ENCODE results near the gene SLC25A25. TPM values are rescaled to one million over a fixed set of nuclear protein-coding genes. Genes with fewer than 3 reads are reported as not detected.
"Not testable (repeated sequence)": the region's sequence is repeated elsewhere in the genome, so short reads cannot be mapped to it uniquely, and the experiment has no call there.

Gene SLC25A25
- polyA plus RNA-seq, 6 donors from 2014 or later: 1.6 to 15.8 (median 9.0) TPM

DNA sequence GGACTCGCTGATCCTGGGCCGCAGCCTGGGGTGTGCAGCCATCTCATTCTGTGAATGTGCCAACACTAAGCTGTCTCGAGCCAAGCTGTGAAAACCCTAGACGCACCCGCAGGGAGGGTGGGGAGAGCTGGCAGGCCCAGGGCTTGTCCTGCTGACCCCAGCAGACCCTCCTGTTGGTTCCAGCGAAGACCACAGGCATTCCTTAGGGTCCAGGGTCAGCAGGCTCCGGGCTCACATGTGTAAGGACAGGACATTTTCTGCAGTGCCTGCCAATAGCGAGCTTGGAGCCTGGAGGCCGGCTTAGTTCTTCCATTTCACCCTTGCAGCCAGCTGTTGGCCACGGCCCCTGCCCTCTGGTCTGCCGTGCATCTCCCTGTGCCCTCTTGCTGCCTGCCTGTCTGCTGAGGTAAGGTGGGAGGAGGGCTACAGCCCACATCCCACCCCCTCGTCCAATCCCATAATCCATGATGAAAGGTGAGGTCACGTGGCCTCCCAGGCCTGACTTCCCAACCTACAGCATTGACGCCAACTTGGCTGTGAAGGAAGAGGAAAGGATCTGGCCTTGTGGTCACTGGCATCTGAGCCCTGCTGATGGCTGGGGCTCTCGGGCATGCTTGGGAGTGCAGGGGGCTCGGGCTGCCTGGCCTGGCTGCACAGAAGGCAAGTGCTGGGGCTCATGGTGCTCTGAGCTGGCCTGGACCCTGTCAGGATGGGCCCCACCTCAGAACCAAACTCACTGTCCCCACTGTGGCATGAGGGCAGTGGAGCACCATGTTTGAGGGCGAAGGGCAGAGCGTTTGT, 39.6 kb downstream of the SLC25A25 start:
- H3K27ac Mint-ChIP-seq: peak overlapping the region in 2 of 6 donors; percentile 26 to 73
- H3K27me3 Mint-ChIP-seq: no peaks in the 10 kb centered on the region
- peaks cover 4 to 18% (median 9%) of the 10 kb centered on the region in 3 donors for H3K4me1 Mint-ChIP-seq
- no peak for DNase-seq
- no peaks in the 10 kb centered on the region for H3K9me3 Mint-ChIP-seq
- ATAC-seq (ENCODE audit: low read depth in 2 of 2): no peak
- H3K4me3 Mint-ChIP-seq: no peak overlapping the region
- H3K36me3 Mint-ChIP-seq: peaks cover 0 to 27% of the 10 kb centered on the region in 2 donors

- H3K27ac Mint-ChIP-seq: peak overlapping the region in 1 of 6 donors; percentile 73
- peaks cover 3 to 21% of the 10 kb centered on the region in 2 donors for H3K36me3 Mint-ChIP-seq
- DNase-seq: no peak
These were observed 40.4 kb downstream of the SLC25A25 start for GRCh38 chr9:128108269-128109049.

DNA sequence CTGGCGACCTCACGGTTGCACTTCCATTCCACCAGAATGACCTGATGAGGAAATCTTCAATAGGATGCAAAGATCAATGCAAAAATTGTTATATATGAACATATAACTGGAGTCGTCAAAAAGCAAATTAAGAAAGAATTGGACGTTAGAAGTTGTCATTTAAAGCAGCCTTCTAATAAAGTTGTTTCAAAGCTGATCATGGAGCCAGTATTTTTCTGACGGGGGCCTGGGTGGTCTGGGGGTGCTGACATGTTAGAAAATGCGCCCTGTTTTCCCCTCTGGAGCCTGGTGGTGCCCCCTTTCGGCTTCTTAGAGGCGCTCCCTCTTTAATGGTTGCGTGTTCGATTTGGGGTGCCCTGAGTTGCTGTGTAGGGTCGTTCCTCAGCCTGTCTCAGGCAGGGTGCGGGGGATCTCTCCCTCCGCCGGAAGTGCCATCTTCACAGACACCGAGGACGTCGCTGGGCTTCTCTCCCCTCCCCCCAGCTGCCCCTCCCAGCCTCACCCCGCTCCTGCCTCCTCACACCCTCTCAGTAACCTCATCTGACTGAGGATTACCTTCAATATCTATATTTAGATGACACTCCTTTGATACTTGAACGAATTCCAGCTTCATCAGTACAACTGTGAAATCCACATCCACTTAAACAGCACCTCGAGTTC, 41.1 kb downstream of the SLC25A25 start:
- peaks cover 0 to 14% (median 6%) of the 10 kb centered on the region in 3 donors for H3K4me1 Mint-ChIP-seq
- DNase-seq: no peak
- H3K9me3 Mint-ChIP-seq: no peaks in the 10 kb centered on the region
- H3K4me3 Mint-ChIP-seq: no peak overlapping the region
- H3K36me3 Mint-ChIP-seq: peaks cover 6 to 21% of the 10 kb centered on the region in 2 donors
- ATAC-seq (ENCODE audit: low read depth in 2 of 2): no peak
- no peak overlapping the region for H3K27ac Mint-ChIP-seq
- H3K27me3 Mint-ChIP-seq: no peaks in the 10 kb centered on the region

More at GRCh38 chr9:128108269-128109049, 40.4 kb downstream of the SLC25A25 start:
- Mint-ChIP-seq H3K27me3 (no peaks in the 10 kb centered on the region), H3K4me3 (no peak overlapping the region), H3K9me3 (no peaks in the 10 kb centered on the region), H3K4me1 (peaks cover 2 to 11% (median 10%) of the 10 kb centered on the region in 3 donors)
- ATAC-seq (ENCODE audit: low read depth in 2 of 2): no peak

- peaks cover 5 to 39% (median 30%) of the 10 kb centered on the region in 3 donors for H3K4me1 Mint-ChIP-seq
- H3K4me3 Mint-ChIP-seq; DNase-seq; ATAC-seq (ENCODE audit: low read depth in 2 of 2); H3K9me3 Mint-ChIP-seq; H3K27me3 Mint-ChIP-seq: not testable (repeated sequence)
- peaks cover 6 to 16% of the 10 kb centered on the region in 2 donors for H3K36me3 Mint-ChIP-seq
- H3K27ac Mint-ChIP-seq: peak overlapping the region in 4 of 6 donors; percentile 32 to 91 (median 54)
These were observed 43.7 kb downstream of the SLC25A25 start for GRCh38 chr9:128111726-128112125.

GRCh38 chr9:128113526-128114325, 45.7 kb downstream of the SLC25A25 start:
- Mint-ChIP-seq H3K27ac (peak overlapping the region; percentile 64 to 95 (median 86)), H3K4me3 (peak overlapping the region in 3 of 8 donors; percentile 47 to 69 (median 65))

GRCh38 chr9:128114326-128115186, 46.5 kb downstream of the SLC25A25 start:
- H3K27me3 Mint-ChIP-seq: no peaks in the 10 kb centered on the region

More at GRCh38 chr9:128113526-128114325, 45.7 kb downstream of the SLC25A25 start:
- Mint-ChIP-seq H3K9me3 (no peaks in the 10 kb centered on the region), H3K27me3 (no peaks in the 10 kb centered on the region), H3K4me1 (peaks cover 16 to 57% (median 43%) of the 10 kb centered on the region in 3 donors), H3K36me3 (peaks cover 6 to 7% of the 10 kb centered on the region in 2 donors)
- DNase-seq: no peak
- ATAC-seq (ENCODE audit: low read depth in 2 of 2): no peak

GRCh38 chr9:128115187-128116103, 47.4 kb downstream of the SLC25A25 start:
- Mint-ChIP-seq H3K9me3 (no peaks in the 10 kb centered on the region), H3K4me1 (peaks cover 16 to 51% (median 37%) of the 10 kb centered on the region in 3 donors), H3K27ac (peak overlapping the region; percentile 90 to 100 (median 95)), H3K4me3 (peak overlapping the region; percentile 30 to 85 (median 78)), H3K27me3 (no peaks in the 10 kb centered on the region), H3K36me3 (peaks cover 0 to 6% of the 10 kb centered on the region in 2 donors)
- ATAC-seq (ENCODE audit: low read depth in 2 of 2) (peak; percentile 96 to 98), DNase-seq (peak; percentile 83)

More at GRCh38 chr9:128114326-128115186, 46.5 kb downstream of the SLC25A25 start:
- Mint-ChIP-seq H3K27ac (peak overlapping the region in 4 of 6 donors; percentile 77 to 96 (median 90)), H3K4me3 (peak overlapping the region in 3 of 8 donors; percentile 6 to 69 (median 47)), H3K9me3 (no peaks in the 10 kb centered on the region), H3K4me1 (peaks cover 16 to 56% (median 41%) of the 10 kb centered on the region in 3 donors), H3K36me3 (peaks cover 4 to 6% of the 10 kb centered on the region in 2 donors)
- ATAC-seq (ENCODE audit: low read depth in 2 of 2): no peak
- DNase-seq: no peak

DNA sequence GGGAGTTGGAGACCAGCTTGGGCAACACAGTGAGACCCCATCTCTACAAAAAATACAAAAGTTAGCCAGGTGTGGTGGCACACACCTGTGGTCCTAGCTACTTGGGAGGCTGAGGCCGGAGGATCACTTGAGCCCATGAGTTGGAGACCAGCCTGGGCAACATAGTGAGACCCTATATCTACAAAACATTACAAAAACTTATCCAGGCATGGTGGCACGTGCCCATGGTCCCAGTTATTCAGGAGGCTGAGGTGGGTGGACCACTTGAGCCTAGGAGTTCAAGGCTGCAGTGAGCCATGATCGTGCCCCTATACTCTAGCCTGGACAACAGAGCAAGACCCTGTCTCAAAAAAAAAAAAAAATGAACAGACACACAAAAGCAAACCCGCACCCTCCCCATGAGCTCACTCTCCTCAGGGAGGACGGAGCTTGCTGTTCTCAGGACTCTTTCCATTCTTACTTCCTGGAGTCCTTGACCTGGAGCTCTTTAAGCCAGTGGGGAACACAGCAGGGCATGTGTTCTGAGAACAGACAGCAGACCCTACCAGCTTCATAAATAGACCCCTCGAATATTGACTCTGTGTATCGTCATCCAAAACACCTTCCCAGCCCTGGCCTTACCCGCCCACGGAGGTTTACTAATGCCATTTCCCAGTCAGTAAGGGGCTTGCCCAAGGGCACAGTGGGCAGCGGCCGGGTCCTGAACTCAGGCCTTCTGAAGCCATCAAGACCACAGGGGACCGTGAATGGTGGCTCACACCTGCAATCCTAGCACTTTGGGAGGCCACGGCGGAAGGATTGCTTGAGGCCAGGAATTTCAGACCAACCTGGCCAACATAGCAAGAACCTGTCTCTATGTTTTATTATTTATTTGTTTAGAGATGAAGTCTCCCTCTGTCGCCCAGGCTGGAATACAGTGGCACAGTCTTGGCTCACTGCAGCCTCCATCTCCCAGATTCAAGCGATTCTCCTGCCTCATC, 48.4 kb downstream of the SLC25A25 start:
- no peak for ATAC-seq (ENCODE audit: low read depth in 2 of 2)
- H3K27me3 Mint-ChIP-seq: no peaks in the 10 kb centered on the region
- DNase-seq: no peak
- no peaks in the 10 kb centered on the region for H3K9me3 Mint-ChIP-seq
- peaks cover 0 to 6% of the 10 kb centered on the region in 2 donors for H3K36me3 Mint-ChIP-seq
- H3K4me3 Mint-ChIP-seq: peak overlapping the region; percentile 30 to 85 (median 78)
- H3K4me1 Mint-ChIP-seq: peaks cover 16 to 48% (median 37%) of the 10 kb centered on the region in 3 donors
- peak overlapping the region; percentile 90 to 100 (median 95) for H3K27ac Mint-ChIP-seq

DNA sequence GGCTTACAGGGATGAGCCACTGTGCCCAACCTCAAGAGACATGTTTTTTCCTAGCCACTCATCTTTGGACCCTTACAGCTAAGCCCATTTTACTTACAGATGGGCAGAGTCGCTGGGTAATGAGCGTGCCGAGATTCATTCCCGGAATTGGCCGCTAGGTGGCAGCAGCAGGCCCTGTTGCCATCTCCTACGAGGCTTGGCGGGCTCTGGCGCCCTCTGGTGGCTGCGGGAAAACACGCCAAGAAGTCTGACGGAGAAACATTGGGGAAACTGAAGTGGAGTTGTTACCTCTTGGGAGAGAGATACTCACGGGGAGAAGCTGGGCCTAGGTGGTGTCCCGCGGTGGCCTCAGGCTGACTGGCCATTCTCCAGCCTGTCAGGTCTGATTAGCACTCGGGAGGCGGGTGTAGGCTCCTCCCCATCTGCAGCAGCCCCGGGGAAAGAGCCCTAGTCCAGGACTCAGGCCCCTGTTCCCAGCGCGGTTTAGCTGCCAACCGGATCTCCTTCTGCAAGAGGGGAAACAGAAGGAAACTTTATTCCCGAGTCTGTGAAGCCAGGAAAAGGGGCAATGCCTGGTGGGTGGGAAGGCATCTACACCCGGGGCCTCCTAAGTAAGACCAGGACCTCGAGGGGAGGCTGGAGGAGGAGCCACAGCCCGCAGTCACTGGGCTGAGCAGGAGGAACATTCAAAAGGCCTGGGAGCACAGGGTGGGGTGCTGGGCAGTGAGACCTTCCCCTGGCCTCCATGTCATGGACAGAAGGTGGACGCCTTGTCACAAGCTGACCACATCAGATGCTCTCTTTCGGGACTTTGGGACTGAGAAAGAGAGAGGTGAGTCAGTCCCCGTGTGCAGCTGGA, 49.8 kb downstream of the SLC25A25 start:
- Mint-ChIP-seq H3K9me3 (no peaks in the 10 kb centered on the region), H3K4me3 (peak overlapping the region in 3 of 8 donors; percentile 50 to 60 (median 58)), H3K36me3 (peaks cover 0 to 6% of the 10 kb centered on the region in 2 donors), H3K27me3 (no peaks in the 10 kb centered on the region), H3K27ac (peak overlapping the region; percentile 38 to 95 (median 74)), H3K4me1 (peaks cover 16 to 48% (median 37%) of the 10 kb centered on the region in 3 donors)
- ATAC-seq (ENCODE audit: low read depth in 2 of 2): peak; percentile 29 to 54
- DNase-seq: peak; percentile 91
